Prostate gland (tissue), 2 donors: Measurements from ENCODE around the gene RPL7A.

Experiments
- POLR2A ChIP-seq: fragments of 450-650 bp; IDR thresholded peaks from one replicate; pipeline ENCODE4 v1.6.1; 2016; ENCODE audit warnings: antibody characterized with exemption, mild to moderate bottlenecking
- POLR2AphosphoS5 ChIP-seq: sonication (generic); formaldehyde crosslinking; IDR thresholded peaks from one replicate; pipeline ENCODE4 v1.6.1; 2017; ENCODE audit warnings: antibody characterized with exemption
- TF ChIP-seq, protein P1 (sequence below), 4 experiments: fragments of 200-600 bp in 2 of 4; fragments of 450-650 bp in 2 of 4; sonication (generic) in 2 of 4; IDR thresholded peaks; 1 replicate in 3 of 4; 2 replicates in 1 of 4; pipeline ENCODE4 v1.5.1; 2016 to 2019; ENCODE audit warnings: antibody characterized with exemption in 4 of 4, mild to moderate bottlenecking in 2 of 4, moderate library complexity in 2 of 4

DNA sequence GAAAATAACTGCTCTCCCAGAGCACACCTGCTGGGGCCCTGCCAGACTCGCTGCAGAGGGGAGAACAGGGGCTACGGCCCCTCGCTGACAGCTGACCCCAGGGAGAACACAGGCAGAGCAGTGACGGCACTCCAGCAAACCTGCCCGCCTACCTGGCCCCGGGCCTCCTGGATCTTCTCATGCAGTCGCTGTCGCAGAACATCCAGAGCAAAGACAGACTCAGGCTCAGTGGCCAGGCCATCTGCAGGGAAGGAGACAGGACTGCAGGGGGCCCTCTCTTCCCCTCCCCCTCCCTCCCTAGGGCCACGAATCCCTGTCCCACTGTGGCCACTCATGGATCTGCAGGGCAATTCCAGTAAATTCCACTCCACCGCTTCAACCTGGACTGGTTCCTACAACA lies 14.5 kb upstream of the RPL7A start:
- TF ChIP-seq POLR2AphosphoS5 (no peak), POLR2A (no peak)
- TF ChIP-seq, protein P1, sequence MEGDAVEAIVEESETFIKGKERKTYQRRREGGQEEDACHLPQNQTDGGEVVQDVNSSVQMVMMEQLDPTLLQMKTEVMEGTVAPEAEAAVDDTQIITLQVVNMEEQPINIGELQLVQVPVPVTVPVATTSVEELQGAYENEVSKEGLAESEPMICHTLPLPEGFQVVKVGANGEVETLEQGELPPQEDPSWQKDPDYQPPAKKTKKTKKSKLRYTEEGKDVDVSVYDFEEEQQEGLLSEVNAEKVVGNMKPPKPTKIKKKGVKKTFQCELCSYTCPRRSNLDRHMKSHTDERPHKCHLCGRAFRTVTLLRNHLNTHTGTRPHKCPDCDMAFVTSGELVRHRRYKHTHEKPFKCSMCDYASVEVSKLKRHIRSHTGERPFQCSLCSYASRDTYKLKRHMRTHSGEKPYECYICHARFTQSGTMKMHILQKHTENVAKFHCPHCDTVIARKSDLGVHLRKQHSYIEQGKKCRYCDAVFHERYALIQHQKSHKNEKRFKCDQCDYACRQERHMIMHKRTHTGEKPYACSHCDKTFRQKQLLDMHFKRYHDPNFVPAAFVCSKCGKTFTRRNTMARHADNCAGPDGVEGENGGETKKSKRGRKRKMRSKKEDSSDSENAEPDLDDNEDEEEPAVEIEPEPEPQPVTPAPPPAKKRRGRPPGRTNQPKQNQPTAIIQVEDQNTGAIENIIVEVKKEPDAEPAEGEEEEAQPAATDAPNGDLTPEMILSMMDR (IDR thresholded peaks at IDR 0.05) = no peak
